Vagina (tissue), 2 donors: ENCODE results near the gene DUSP22. TPM values are rescaled to one million over a fixed set of nuclear protein-coding genes. Genes with fewer than 3 reads are reported as not detected.
A peak's percentile ranks its signal among the peaks of the same experiment; 100 is the strongest.

Experiments
- DNase-seq, 2 donors: peaks; one replicate each; pipeline ENCODE4 v3.0.0-alpha.2; 2017; ENCODE audit errors: extremely low spot score in 2 of 2
- H3K27ac ChIP-seq: fragments of 200-600 bp; sonication (generic); one replicate; pipeline ENCODE4 v1.5.1; 2019
- H3K27me3 ChIP-seq: fragments of 200-600 bp; sonication (generic); one replicate; pipeline ENCODE4 v1.5.1; 2019
- H3K36me3 ChIP-seq, 2 donors: fragments of 200-600 bp; sonication (generic); one replicate each; pipeline ENCODE4 v1.5.1; 2017 to 2019
- H3K4me1 ChIP-seq: fragments of 200-600 bp; sonication (generic); one replicate; pipeline ENCODE4 v1.5.1; 2019
- H3K4me3 ChIP-seq, 2 donors: fragments of 200-600 bp; sonication (generic); 1 replicate in 1 of 2; 2 replicates in 1 of 2; pipeline ENCODE4 v1.5.1; 2016 to 2019
- H3K9me3 ChIP-seq: fragments of 200-600 bp; sonication (generic); one replicate; pipeline ENCODE4 v1.5.1; 2019
- POLR2A ChIP-seq, 2 donors: fragments of 450-650 bp; IDR thresholded peaks; one replicate each; pipeline ENCODE4 v1.6.1; 2017; ENCODE audit warnings: antibody characterized with exemption in 2 of 2, mild to moderate bottlenecking in 2 of 2, moderate library complexity in 2 of 2
- POLR2AphosphoS5 ChIP-seq, 2 donors: sonication (generic); formaldehyde crosslinking; IDR thresholded peaks; one replicate each; pipeline ENCODE4 v1.9.0; 2017; ENCODE audit warnings: antibody characterized with exemption in 2 of 2, mild to moderate bottlenecking in 2 of 2, low read depth in 1 of 2; ENCODE audit not compliant: insufficient read depth in 1 of 2
- intact Hi-C: fragments of 100-400 bp; cut with DNase I; formaldehyde crosslinking; loops from one replicate; pipeline ENCODE4 v1.15.1; 2023
- total RNA-seq: library from RNA; depleted of rRNA; stranded (reverse); fragments of >200 nt; gene quantifications from one replicate; pipeline ENCODE4 v1.2.3, GENCODE V29; 2016
- TF ChIP-seq, protein P1 (sequence below), 3 experiments: fragments of 450-650 bp in 2 of 3; fragments of 200-600 bp in 1 of 3; sonication (generic) in 1 of 3; IDR thresholded peaks; one replicate each; pipeline ENCODE4 v1.5.1; 2017 to 2019; ENCODE audit warnings: antibody characterized with exemption in 3 of 3, mild to moderate bottlenecking in 2 of 3, moderate library complexity in 2 of 3

The DUSP22 gene
- total RNA-seq, 1 donor from 2014 or later: 57.5 TPM

- Histone ChIP-seq H3K27me3 (no peaks in the 10 kb centered on the region), H3K4me1 (peaks cover 44% of the 10 kb centered on the region)
- peak in 1 of 2 donors; percentile 92 for DNase-seq
Observed at GRCh38 chr6:292506-293192, 362 bp downstream of the DUSP22 start.

DNA sequence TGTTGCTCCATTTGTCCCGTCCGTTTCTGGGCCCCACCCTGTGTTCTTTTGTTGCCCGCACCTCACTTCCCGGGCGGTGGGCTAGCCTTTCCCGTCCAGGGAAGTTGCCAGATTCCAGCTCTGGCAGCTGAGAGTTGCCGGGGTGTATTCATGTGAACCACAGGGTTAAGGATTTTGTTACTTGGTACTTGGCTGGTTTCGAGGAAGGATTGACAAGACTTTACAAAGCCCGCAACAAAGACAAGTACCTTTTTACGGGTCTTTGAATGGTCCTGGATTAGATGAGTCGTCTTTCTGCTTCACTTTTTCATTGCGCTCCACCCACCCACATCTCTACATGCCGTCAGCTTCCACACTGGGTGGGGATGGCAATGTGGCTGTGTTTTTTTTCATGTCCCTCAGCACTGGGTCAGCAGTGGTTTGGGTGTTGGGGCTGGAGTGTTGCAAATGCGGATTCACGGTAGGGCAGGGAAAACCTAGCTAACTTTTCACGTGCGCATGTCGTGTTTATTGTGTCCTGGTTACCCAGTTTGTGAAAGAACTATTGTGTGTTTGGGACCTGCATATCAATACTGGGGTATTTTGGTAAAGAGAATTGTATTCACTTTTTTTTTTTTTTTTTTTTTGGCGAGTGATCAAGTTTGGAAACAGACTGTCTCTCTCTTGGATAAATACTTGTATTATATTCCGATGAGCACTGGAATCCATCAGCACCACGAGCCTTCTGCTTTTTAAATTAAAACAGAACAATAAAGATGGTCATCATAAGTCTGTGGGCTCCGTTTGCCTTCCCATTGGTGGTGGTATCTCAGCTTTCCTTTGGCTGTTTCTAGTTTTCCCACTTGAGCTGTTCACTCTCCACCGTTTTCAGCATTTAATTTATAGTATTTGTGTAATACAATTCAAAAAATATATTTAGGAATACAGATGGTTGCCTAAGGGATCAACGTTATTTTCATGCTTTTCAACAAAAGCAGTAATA is 1.2 kb downstream of the DUSP22 start:
- peaks cover 50% of the 10 kb centered on the region for H3K4me1 ChIP-seq
- peak overlapping the region; percentile 97 for H3K27ac ChIP-seq
- peak in 1 of 2 donors; percentile 89 for DNase-seq
- H3K36me3 ChIP-seq: no peaks in the 10 kb centered on the region
- H3K9me3 ChIP-seq: no peaks in the 10 kb centered on the region
- intact Hi-C loops: no loop called here
- H3K4me3 ChIP-seq: peak overlapping the region; percentile 54 to 72
- no peak for TF ChIP-seq POLR2A (IDR thresholded peaks at IDR 0.05)
- TF ChIP-seq, protein P1, sequence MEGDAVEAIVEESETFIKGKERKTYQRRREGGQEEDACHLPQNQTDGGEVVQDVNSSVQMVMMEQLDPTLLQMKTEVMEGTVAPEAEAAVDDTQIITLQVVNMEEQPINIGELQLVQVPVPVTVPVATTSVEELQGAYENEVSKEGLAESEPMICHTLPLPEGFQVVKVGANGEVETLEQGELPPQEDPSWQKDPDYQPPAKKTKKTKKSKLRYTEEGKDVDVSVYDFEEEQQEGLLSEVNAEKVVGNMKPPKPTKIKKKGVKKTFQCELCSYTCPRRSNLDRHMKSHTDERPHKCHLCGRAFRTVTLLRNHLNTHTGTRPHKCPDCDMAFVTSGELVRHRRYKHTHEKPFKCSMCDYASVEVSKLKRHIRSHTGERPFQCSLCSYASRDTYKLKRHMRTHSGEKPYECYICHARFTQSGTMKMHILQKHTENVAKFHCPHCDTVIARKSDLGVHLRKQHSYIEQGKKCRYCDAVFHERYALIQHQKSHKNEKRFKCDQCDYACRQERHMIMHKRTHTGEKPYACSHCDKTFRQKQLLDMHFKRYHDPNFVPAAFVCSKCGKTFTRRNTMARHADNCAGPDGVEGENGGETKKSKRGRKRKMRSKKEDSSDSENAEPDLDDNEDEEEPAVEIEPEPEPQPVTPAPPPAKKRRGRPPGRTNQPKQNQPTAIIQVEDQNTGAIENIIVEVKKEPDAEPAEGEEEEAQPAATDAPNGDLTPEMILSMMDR (IDR thresholded peaks at IDR 0.05): no peak
- TF ChIP-seq POLR2AphosphoS5 (IDR thresholded peaks at IDR 0.05; ENCODE audit: insufficient read depth in 1 of 2, low read depth in 1 of 2): peak in 1 of 2 donors; percentile 23
- H3K27me3 ChIP-seq: no peaks in the 10 kb centered on the region

More at GRCh38 chr6:292506-293192, 362 bp downstream of the DUSP22 start:
- Histone ChIP-seq H3K4me3 (peak overlapping the region; percentile 54 to 72), H3K27ac (peak overlapping the region; percentile 97), H3K36me3 (no peaks in the 10 kb centered on the region), H3K9me3 (no peaks in the 10 kb centered on the region)
- intact Hi-C loops: no loop called here
- TF ChIP-seq POLR2AphosphoS5 (IDR thresholded peaks at IDR 0.05; ENCODE audit: insufficient read depth in 1 of 2, low read depth in 1 of 2) (peak in 1 of 2 donors; percentile 7), POLR2A (IDR thresholded peaks at IDR 0.05) (no peak)

GRCh38 chr6:294656-295565 is 2.6 kb downstream of the DUSP22 start:
- intact Hi-C loops: no loop called here
- DNase-seq: no peak
- H3K27ac ChIP-seq: no peak overlapping the region

GRCh38 chr6:296151-297122 is 4.2 kb downstream of the DUSP22 start:
- TF ChIP-seq POLR2AphosphoS5 (IDR thresholded peaks at IDR 0.05; ENCODE audit: insufficient read depth in 1 of 2, low read depth in 1 of 2) (no peak), POLR2A (IDR thresholded peaks at IDR 0.05) (no peak)
- TF ChIP-seq, protein P1 (IDR thresholded peaks at IDR 0.05): no peak
- H3K4me1 ChIP-seq: peaks cover 42% of the 10 kb centered on the region
- intact Hi-C loops: no loop called here
- no peaks in the 10 kb centered on the region for H3K27me3 ChIP-seq
- no peak overlapping the region for H3K4me3 ChIP-seq
- H3K9me3 ChIP-seq: no peaks in the 10 kb centered on the region
- peak in 1 of 2 donors; percentile 89 for DNase-seq
- H3K27ac ChIP-seq: no peak overlapping the region
- no peaks in the 10 kb centered on the region for H3K36me3 ChIP-seq

More at GRCh38 chr6:294656-295565, 2.6 kb downstream of the DUSP22 start:
- Histone ChIP-seq H3K4me3 (no peak overlapping the region), H3K36me3 (no peaks in the 10 kb centered on the region), H3K27me3 (no peaks in the 10 kb centered on the region), H3K4me1 (peaks cover 50% of the 10 kb centered on the region), H3K9me3 (no peaks in the 10 kb centered on the region)
- TF ChIP-seq POLR2A (IDR thresholded peaks at IDR 0.05) (no peak), POLR2AphosphoS5 (IDR thresholded peaks at IDR 0.05; ENCODE audit: insufficient read depth in 1 of 2, low read depth in 1 of 2) (no peak)
- TF ChIP-seq, protein P1 (IDR thresholded peaks at IDR 0.05): no peak
